HG02610 (cell line): Measurements from ENCODE around the gene PPOX.

Source experiments
- ATAC-seq: cut with Tn5 transposase; IDR thresholded peaks from one replicate; pipeline ENCODE4 v1.9.1; 2021; ENCODE audit warnings: mild to moderate bottlenecking, moderate library complexity; ENCODE audit not compliant: unreplicated experiment

Gene PPOX

DNA sequence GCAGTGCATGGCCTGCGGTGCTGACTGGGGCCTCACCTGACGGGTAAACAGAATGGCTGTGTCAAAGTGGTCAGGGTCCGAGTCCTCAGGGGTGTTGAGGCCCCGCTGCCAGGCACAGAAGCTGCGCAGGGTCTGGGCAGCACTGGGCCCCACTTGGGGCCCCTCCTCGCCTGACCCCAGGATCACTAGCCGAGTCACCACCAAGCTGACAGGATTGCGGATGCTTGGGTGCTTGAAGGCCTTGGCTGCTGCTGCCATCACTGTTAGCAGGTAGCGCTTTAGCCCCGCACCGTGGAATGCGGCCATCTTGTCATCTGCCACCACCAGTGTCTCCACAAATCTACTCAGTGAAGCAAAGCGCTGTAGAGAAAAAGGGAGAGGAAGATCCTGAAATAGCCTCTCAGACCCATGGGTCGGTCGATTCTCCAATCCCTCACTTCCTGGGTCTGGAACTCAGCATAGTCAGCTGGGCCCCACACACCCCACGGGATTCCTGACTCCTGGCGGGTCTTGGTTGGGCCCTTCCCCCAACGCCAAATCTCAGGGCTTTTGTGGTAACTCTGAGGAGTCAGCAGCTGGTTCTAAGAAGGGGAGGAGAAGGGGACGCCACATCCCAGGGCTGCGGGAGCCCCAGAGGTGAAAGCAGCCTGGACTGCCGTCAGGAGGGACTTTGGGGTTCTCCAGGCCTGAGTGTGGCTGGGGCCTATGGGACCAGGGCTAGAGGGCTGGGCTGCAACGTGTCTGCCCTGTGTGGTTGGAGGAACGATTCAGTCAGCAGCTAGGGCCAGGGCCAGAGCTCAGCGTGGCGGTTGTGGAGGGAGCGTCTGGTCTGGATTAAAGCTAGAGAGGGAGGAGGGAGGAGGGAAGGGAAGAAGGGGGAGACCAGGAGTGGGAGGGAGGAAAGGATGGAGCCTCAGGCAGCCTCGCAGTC is 30.6 kb downstream of the PPOX start:
- ATAC-seq: no peak

DNA sequence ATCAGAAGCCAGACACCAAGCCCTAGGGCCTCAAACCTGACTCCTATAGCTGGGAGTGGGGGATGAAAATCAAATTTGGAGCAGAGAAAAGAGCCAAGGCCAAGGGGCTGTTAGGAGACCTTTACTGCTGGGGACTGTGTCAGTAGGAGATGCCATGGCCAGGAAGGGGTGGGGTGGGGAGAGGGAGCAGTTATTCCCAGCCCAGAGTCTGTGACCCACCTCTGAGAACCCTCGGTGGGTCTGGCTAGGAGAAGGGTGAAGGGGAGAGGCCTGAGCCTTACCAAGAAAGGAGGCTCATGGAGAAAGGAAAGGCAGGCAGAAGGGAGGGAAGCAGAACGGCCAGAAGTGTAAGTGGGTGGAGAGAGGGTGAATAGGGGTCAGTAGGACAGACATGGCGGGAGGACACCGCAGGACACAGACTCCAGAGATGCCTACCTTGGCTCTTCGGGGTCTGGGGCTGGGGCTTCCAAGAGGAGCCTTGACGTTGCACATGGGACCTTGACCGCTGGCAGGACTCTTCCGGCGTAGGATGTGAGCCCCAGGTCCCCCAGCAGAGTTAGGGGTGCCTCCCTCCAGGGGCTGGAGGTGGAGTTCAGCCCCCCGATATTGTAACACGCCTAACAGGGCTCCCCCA is 31.5 kb downstream of the PPOX start:
- ATAC-seq: no peak

DNA sequence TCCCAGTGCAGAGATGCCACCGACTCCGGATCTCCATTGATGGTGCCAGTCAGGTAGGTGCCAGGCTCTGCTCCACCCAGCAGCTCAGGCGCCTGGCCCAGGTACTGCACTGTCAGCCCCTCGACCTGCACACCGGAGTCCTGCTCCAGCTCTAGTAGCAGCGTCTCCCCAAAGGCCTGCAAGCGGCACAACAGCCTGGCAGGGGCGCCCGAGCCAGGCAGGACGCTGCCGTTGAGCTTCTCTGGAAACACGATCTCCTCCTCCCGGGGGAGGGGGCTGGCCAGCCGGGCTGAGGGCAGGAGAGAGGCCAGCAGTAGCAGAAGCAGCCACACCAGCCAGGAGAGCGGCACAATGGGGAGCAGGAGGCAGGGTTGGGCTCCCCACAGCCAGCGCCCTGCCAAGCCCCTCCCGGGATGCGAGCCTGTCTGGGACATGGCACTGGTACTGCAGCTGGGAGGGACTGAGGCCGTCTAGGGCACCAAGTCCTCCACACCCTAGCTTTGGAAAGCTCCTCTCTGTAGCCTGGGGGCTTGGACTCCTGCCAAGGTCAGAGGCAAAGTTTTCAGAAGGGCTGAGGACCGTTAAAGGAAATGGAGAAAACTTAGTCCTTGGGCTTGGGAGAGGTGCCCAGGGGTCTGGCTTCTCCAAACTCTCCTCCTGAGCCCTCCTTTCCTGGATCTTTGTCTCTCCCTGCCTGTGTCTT is 32.1 kb downstream of the PPOX start:
- ATAC-seq: no peak

DNA sequence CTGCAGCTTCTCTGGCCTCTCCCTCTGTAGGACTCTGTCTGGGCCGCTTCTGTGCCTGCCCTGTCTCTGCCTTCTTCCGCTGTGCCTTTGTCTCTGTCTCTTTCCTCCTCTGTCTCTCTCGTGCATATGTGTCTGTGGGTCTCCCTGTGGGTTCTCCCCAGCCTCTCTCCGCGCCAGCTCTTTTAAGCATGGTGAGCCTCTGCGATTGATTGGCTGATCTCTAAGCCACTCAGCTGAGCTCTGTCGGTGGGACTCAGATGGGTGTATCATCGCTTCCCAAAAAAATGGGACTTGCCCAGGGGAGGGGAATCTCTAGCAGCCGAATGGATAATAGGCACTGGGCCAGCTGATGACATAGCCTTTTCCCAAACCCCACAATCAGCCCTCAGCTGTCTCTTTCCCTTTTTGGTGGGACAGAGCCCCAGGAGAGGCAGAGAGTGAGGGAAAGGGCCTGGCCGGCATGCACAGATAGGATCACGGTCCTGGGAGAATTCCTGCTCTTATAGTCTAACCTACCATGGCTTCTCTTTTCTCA is 32.7 kb downstream of the PPOX start, which contains the start of gene ADAMTS4:
Gene ADAMTS4 (minus strand): TSS at position 158 of the 535 bp plus-strand sequence. CDS start 427 bp downstream, outside the sequence.
- no peak for ATAC-seq

DNA sequence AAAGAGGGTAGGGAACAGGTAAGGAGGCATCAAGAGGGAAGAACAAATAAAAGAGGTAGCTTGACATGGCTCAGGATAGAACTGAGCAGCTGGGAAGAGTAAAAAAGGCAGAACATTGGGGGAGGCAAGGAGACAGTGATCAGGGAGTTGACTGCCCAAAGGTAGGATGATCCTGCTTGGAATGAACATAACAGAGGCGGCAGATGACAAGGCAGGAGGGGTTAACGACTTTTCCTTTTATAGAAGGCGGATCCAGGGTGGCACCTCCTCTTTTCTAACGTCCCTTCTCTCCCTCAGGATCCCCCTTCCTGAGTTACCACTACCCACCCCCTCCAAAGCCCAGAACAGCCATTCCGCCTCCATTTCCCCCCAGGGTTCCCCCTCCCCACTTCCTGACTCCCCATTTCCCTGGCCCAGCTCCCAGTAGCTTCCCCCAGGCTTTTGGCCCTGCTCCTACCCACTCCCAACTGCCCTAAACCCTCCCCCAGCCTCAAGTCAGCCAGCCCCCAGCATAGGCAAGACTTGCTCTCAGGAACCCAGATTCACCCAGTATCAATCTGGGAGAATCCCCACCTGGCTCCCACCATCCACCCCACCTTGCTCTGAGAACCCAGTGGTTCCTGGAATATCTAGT is 33.4 kb downstream of the PPOX start:
- ATAC-seq: no peak

DNA sequence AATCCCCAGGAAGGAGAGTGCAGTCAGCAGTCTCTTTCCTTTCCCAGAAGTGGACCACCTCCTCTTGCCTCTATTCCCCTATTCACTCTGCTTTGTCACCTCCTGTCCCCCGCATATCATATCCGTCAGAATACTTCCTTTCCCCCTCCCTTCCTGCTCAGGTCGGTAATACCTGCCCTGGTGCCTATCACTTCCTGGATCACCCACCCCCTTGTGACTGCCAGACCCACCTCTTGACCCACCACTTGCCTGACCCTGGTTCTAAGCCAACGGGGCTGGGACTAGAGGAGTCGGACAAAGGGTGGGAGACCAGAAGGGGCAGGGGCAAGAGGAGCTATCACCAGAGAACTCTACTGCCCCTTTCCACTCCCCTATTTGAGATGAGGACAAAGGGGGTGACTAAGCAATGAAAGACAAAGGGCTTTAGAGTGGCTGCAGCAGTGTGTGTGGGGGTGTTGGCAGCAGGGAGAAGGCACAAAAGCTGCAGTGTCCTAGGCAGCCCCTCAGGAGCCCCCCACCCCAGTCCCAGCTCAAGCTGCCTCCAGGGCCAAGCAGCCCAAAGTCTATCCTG is 34.3 kb downstream of the PPOX start:
- no peak for ATAC-seq

DNA sequence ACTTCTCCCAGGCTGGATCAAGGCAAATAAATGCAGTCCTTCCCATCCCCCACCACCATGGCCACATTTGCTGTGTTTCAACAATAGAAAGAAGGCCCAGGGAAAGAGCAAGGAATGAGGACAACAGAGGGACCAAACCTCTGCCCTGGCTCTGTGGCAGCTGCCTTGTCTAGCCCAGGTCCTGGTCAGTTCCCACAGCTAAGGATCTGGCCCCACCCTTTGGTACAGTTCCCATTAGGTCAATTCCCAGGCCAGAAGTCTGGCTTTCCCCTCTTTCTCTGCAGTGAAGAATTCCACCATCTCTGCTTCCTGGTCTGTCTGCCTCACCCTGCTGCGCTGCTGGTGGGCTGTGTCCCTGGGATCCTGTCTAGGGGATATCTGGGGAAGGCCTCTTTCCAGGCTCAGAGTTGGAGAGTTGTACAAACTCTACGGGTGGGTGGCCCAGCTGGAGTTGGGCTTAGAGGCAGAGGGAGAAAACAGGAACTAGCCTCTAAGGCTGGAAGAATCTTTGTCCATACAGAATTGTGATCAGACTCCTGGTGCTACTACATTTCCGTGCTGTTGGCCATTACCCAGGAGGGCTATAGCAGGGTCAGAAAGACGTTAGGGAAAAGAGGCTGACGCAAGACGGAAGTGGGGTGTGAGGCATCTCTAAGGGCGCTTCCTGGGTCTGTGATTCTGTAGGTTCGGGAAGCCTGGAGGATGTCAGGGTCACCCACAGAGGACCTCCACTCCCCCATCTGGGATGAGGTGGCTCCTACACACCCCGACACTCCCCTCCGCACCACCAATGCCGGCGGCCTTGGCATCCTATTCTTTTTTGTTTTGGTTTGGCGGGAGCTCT is 35.0 kb downstream of the PPOX start:
- ATAC-seq: no peak

DNA sequence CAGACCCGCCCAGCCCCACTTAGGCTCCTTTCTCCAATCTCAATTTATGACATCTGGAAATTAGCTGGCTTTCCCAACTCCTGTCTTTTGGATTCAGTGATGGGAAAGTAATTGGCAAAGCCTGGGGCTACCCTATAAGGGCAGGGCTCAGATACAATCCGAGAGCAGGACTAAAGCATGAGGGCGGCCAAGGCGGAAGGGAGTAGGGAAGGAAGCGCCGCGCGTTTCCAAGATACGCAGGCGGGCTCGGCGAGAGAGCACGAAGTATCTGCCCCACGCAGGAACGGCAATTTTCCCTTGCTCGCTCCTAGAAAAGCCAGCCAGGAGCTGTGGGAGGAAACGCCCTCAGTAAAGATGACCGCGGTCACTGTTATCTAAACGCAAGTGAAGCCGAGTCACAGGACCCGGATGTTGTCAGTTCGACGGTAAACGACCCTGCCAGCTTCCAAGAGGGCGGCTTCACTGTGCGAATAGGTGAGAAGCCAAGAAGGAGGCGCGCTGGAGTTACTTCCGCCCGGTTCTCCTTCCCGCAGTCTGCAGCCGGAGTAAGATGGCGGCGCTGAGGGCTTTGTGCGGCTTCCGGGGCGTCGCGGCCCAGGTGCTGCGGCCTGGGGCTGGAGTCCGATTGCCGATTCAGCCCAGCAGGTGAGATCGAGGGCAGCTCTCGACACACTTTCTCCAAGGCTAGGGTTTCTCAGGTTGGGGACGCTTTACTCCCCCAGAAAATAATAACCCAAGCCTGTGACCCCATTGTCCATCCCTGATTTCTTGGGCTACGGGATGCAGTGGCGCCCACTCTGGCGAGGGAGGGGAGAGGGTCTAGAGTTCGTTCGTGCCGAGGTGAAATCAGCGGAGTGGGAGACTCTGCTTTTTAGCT is 35.8 kb downstream of the PPOX start, which contains the start of gene NDUFS2:
Gene NDUFS2 (plus strand): TSS at position 532 of the 877 bp plus-strand sequence. CDS start 19 bp downstream, at position 551.
- ATAC-seq: peak; percentile 96

DNA sequence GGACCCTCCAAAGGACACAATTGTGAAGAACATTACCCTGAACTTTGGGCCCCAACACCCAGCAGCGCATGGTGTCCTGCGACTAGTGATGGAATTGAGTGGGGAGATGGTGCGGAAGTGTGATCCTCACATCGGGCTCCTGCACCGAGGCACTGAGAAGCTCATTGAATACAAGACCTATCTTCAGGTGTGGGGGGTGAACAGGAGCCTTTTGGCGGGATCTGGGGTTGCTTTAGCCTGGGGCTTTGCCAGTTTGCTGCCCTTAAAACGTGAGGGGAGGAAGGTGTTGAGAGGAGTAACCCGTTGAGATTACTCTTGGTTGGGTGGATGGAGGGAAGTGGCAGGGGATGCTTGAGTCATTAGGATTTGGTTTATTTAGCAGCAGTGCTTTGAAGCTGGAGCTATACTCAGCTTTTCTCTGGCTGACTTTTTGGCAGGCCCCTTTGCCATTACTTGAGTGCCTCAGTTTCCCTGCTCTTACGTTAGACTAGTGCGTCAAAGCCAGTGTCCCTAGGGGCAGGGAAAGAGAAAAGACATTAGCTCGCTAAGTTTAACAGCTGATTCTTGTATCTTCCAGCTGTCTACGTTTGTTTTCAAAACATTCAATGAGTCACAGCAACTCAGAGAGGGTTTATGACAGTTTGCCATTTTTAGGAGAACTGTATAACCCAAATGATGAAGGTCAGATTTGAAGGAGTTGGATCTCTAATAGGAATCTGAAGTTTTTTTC is 40.4 kb downstream of the PPOX start:
- ATAC-seq: no peak

DNA sequence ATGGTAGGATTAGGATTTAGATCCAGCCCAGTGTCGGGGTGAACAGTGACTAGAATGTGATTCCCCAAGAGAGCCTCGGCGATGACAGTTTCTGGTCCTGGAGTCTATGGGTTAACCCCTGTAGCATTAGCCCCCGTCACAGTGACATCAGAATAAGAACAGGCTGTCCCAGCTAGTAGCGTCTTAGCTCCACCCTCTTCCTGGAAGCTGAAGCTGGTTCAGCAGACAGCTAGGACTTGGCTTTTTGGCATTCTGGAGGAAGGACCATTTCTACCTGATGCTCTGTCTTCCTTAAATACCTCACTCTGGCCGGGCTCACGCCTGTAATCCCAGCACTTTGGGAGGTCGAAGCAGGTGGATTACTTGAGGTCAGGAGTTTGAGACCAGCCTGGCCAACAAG is 40.9 kb downstream of the PPOX start:
- ATAC-seq: no peak

DNA sequence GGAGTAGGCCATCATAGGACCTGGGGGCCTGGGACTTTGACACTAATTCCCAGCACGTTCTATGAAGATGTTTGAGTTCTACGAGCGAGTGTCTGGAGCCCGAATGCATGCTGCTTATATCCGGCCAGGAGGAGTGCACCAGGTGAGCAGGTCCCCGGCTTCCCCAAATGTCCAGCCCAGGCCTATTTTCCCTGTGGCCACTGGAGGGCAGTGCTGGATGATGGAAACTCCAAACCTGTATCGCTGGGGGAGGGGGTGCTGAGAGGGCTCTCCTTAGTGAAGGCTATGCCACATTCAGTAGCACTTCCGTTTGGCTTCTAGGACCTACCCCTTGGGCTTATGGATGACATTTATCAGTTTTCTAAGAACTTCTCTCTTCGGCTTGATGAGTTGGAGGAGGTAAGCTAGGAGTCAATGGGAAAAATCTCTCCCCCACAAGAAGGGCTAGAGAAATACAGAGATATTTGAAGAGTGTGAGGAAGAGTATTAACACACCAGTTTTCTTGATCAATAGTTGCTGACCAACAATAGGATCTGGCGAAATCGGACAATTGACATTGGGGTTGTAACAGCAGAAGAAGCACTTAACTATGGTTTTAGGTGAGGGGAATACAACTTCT is 43.7 kb downstream of the PPOX start:
- peak; percentile 66 for ATAC-seq

DNA sequence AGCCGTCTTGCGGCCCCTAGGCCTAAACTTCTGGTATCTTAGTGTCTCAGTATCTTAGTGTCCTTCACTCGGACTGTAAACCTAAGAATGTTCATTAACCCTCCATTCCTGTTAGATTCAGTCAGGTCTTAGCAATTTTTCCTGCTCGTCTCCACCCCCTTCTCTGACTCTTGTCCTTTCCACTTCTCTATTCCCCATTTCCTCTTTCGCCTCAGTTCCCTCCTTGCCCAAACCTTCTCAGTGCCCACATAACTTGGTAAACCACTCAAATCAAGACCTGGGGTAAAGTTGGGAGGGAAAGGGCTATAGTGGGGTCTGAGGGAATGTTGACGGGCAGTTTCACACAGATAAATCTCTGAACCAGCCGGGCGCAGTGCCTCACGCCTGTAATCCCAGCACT is 48.1 kb downstream of the PPOX start:
- no peak for ATAC-seq

DNA sequence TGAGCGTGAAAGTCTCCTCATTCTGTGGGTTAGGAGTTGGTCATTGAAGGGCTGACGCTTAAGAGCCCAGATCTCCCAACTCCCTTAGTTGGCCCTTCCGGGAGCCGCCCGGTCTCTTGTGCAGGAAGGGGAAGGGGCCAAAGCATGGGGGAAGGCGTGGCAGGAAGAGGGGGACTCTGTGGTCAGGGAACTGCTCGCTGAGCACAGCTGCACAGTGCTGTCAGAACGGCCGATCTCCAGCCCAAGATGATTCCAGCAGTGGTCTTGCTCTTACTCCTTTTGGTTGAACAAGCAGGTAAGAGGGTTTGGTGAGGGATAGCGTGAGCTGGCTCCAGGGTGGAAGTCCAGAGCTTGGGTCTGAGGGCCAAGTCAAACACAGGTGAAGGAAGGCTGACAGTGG is 48.9 kb downstream of the PPOX start, which contains the start of gene FCER1G:
Gene FCER1G (plus strand): TSS at position 220 of the 400 bp plus-strand sequence. CDS start 27 bp downstream, at position 247.
- no peak for ATAC-seq

DNA sequence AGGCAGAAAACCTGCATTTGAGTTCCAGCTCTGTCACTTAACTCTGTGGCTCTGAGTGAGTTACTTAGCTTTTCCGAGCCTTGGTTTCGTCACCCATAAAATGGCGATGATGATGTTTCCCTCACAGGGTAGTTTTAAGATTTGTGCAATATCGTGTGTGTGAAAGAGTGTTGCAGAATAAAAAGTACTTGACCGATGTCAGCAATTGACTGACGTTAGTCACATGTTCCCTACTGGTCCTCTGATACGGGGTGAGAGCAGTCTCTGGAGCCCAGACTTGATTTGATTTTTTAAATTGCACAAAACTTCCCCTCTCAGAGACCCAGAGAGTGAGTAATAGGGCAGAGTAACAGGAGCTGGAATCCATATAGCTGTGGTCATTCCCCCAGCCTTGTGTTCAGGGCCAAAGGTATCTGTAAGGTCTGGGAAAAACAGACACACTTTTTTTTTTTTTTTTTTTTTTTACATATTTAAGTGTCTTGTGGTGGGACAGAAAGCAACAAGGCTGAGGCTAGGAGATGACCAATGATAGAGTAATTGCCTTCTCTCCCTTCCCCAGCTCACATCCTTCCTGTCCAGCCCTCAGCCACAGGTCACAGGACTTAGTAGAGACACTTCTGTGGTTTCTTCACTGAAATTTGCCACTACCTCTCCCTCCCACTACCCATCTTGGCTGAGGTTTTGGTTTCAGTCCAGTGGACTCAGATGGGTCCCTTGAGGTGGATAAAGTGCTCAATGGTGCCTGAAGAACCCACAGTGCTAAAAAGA is 50.9 kb downstream of the PPOX start:
- peak; percentile 78 for ATAC-seq

DNA sequence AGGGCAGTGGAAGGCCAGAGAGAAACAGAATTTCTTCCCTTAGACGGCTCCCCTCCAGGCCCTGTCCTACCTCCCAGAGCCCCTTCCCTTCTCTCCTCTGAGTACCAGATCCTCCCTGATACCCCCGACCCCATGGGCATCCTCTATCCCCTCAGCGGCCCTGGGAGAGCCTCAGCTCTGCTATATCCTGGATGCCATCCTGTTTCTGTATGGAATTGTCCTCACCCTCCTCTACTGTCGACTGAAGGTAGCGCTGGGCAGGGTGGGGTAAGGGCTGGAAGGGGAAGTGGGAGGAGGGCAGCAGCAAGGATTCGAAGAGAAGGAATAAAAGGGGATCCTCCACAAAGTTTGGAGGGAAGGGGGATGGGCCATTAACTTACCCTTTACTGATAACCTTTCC is 51.6 kb downstream of the PPOX start:
- ATAC-seq: no peak

DNA sequence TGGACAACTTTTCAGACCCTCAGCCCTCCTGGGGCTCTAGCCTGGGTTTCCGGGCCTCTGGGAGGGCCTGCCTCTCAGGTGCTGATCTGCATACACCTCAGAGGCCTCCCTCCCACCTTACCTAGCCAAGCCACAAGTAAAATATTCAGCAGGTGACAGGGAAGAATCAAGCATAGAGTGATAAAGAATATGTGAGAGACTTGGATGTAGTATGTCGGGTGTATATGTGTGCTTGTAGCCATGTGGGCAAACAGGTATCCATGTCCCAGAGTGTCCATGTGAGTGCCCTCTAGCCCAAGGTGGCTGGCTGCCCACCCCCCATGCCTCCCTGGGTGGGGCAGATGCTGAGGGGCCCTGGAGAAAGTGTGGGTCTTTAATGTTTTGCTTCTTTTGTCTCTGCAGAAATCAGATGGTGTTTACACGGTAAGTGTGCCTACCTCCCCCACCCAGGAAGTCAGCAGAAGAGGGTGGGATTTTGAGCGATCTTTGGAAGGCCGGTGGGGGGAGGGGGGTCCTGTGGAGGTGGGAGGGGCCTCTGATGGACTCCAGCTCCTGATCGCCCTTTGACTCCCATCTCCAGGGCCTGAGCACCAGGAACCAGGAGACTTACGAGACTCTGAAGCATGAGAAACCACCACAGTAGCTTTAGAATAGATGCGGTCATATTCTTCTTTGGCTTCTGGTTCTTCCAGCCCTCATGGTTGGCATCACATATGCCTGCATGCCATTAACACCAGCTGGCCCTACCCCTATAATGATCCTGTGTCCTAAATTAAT is 52.3 kb downstream of the PPOX start:
- no peak for ATAC-seq
